ENCODE measurements around the gene UCHL3. TPM values are rescaled to one million over a fixed set of nuclear protein-coding genes. Genes with fewer than 3 reads are reported as not detected.

The UCHL3 gene
- total RNA-seq, 1 experiment from 2014 or later = 54.7 TPM

- no TSS peak for BruUV-seq (replicated peaks)
- Histone ChIP-seq H3K4me3 (ENCODE audit: low read depth, low read length, poor library complexity, severe bottlenecking) (no peak overlapping the region), H3K4me1 (ENCODE audit: insufficient read depth, low read length, poor library complexity, severe bottlenecking) (peaks cover 7% of the 10 kb centered on the region), H3K27ac (ENCODE audit: low read depth, low read length, poor library complexity, severe bottlenecking) (no peak overlapping the region), H3K36me3 (ENCODE audit: insufficient read depth, low read length, poor library complexity, severe bottlenecking) (no peaks in the 10 kb centered on the region), H3K27me3 (replicated peaks; ENCODE audit: insufficient read depth, low read depth, low read length, poor library complexity) (no peaks in the 10 kb centered on the region), H3K9me3 (ENCODE audit: low read depth, low read length, poor library complexity, severe bottlenecking) (no peaks in the 10 kb centered on the region)
- ChIA-PET POLR2A (ENCODE audit: low non-redundant PET) (interaction anchor here (0.5 kb wide), 1 partner anchor 39 kb away, joined by 8 read pairs; no protein-coding TSS in a partner anchor), CTCF (no interaction called here)
- TF ChIP-seq CTCF (conservative IDR thresholded peaks at IDR 0.05; ENCODE audit: low read depth, low read length) = no peak
- TF ChIP-seq EZH2 (IDR thresholded peaks at IDR 0.05; ENCODE audit: borderline replicate concordance, low read depth, low read length, poor library complexity, severe bottlenecking) = no peak
- no peak for DNase-seq (ENCODE audit: low spot score)
- intact Hi-C loops (cut with micrococcal nuclease; ENCODE audit: unreplicated experiment) = no loop called here
These were observed 43.6 kb upstream of the UCHL3 start for GRCh38 chr13:75506018-75506417.

- BruUV-seq (replicated peaks) = no TSS peak
- peak; percentile 10 for DNase-seq (ENCODE audit: low spot score)
- POLR2A ChIA-PET (ENCODE audit: low non-redundant PET) = no interaction called here
- intact Hi-C loops (cut with micrococcal nuclease; ENCODE audit: unreplicated experiment) = no loop called here
- no peak for TF ChIP-seq CTCF (conservative IDR thresholded peaks at IDR 0.05; ENCODE audit: low read depth, low read length)
- TF ChIP-seq EZH2 (IDR thresholded peaks at IDR 0.05; ENCODE audit: borderline replicate concordance, low read depth, low read length, poor library complexity, severe bottlenecking) = no peak
- no peak overlapping the region for H3K4me3 ChIP-seq (ENCODE audit: low read depth, low read length, poor library complexity, severe bottlenecking)
- H3K36me3 ChIP-seq (ENCODE audit: insufficient read depth, low read length, poor library complexity, severe bottlenecking) = no peaks in the 10 kb centered on the region
- H3K9me3 ChIP-seq (ENCODE audit: low read depth, low read length, poor library complexity, severe bottlenecking) = no peaks in the 10 kb centered on the region
- peaks cover 7% of the 10 kb centered on the region for H3K4me1 ChIP-seq (ENCODE audit: insufficient read depth, low read length, poor library complexity, severe bottlenecking)
- H3K27ac ChIP-seq (ENCODE audit: low read depth, low read length, poor library complexity, severe bottlenecking) = no peak overlapping the region
- CTCF ChIA-PET = no interaction called here
- H3K27me3 ChIP-seq (replicated peaks; ENCODE audit: insufficient read depth, low read depth, low read length, poor library complexity) = no peaks in the 10 kb centered on the region
These were observed 42.3 kb upstream of the UCHL3 start for GRCh38 chr13:75507027-75508001.

- no peak overlapping the region for H3K27ac ChIP-seq (ENCODE audit: low read depth, low read length, poor library complexity, severe bottlenecking)
- intact Hi-C loops (cut with micrococcal nuclease; ENCODE audit: unreplicated experiment) = no loop called here
- no peak for DNase-seq (ENCODE audit: low spot score)
- no peaks in the 10 kb centered on the region for H3K36me3 ChIP-seq (ENCODE audit: insufficient read depth, low read length, poor library complexity, severe bottlenecking)
- CTCF ChIA-PET = no interaction called here
- no peaks in the 10 kb centered on the region for H3K9me3 ChIP-seq (ENCODE audit: low read depth, low read length, poor library complexity, severe bottlenecking)
- no TSS peak for BruUV-seq (replicated peaks)
- TF ChIP-seq EZH2 (IDR thresholded peaks at IDR 0.05; ENCODE audit: borderline replicate concordance, low read depth, low read length, poor library complexity, severe bottlenecking) = no peak
- no peak for TF ChIP-seq CTCF (conservative IDR thresholded peaks at IDR 0.05; ENCODE audit: low read depth, low read length)
- no peaks in the 10 kb centered on the region for H3K27me3 ChIP-seq (replicated peaks; ENCODE audit: insufficient read depth, low read depth, low read length, poor library complexity)
- no peak overlapping the region for H3K4me3 ChIP-seq (ENCODE audit: low read depth, low read length, poor library complexity, severe bottlenecking)
- POLR2A ChIA-PET (ENCODE audit: low non-redundant PET) = no interaction called here
- H3K4me1 ChIP-seq (ENCODE audit: insufficient read depth, low read length, poor library complexity, severe bottlenecking) = peaks cover 7% of the 10 kb centered on the region
These were observed 41.5 kb upstream of the UCHL3 start for GRCh38 chr13:75508002-75508548.
